Left colon (tissue), 2 donors: ENCODE data around the gene CRELD2. TPM values are rescaled to one million over a fixed set of nuclear protein-coding genes. Genes with fewer than 3 reads are reported as not detected.

Source experiments
- ATAC-seq: fragments of 200-7000 bp; cut with Tn5 transposase; one replicate; pipeline ENCODE4 v1.9.1; 2020; ENCODE audit warnings: mild to moderate bottlenecking, moderate library complexity
- DNase-seq, 2 donors: peaks; one replicate each; pipeline ENCODE4 v3.0.0-alpha.2; 2020
- intact Hi-C, 2 donors: fragments of 100-400 bp; cut with DNase I in 1 of 2; cut with micrococcal nuclease in 1 of 2; formaldehyde crosslinking; loops; one replicate each; pipeline versions ENCODE4 v1.11.2 to v1.14.0; 2022; cut with DNase I, micrococcal nuclease
- total RNA-seq, 2 donors: library from RNA; stranded (reverse); fragmentation: NEBNext Ultra II Directional; extraction: Animal tissue kit (Norgen Biotek cat#: 25700); gene quantifications; one replicate each; pipeline ENCODE4 v1.2.1, GENCODE V29; 2021
- donor health status: DM: no; HTN: no; CAD: no.
- donor health status: DM: yes; HTN: yes; CAD: no.

CRELD2 gene
- total RNA-seq, 2 donors from 2014 or later = 36.7 to 53.8 TPM

DNA sequence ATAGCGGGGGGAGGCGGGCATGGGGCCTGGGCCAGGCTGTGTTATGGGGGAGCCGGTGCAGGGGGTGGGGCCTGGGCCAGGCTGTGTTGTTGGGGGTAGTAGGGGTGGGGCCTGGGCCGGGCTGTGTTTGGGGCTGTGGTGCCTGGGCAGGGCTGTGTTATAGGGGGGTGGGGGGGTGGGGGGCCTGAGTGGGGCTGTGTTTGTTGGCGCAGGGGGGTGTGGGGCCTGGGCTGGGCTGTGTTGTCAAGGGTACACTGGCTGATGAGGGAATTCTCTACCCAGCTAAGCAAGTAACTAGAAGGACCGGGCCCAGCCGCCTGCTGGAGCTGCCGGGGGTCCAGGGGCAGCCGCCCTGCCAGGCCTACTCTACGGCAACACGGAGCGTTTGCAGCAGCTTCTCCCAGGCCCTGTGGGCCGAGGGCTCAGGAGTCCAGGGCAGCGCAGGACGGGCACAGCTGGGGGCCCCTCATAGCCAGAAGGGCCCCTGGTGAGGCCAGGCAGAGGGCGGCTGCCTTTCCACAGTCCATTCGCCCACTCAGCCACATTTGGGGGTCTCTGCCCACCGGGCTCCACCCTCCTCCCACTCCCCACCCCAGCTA lies 32.1 kb downstream of the CRELD2 start:
- intact Hi-C loops = no loop called here
- peak; percentile 2 for ATAC-seq
- DNase-seq = peak in 1 of 2 donors; percentile 59

DNA sequence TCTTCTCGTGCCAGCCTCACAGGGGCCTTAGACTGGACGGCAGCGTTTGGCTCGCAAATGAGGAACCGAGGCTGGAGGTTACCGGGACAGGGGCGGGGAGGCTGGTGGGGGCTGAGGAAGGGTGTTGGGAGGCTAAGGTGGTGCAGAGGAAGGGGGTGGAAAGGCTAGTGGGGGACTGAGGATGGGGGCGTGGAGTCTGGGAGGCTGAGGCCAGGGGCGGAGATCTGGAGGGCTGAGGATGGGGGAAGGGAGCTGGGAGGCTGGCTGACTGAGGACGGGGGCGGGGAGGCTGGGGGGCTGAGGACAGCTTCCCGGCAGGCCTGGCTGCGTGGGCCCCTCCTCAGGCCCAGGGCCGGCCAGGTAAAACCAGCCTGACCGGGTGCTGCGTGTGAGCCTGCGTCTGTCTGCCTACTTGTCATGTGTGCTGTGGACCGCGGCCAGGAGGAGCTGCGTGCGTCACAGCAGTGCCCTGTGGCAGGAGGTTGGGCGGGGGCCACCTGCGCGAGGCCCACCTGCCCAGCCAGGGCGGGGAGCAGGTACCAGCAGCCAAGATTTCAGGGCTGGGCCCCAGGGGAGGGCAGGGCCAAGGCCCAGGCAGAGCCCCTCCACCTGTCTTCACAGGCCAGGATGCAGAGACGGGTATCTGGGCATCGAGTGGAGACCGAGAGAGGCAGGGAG lies 32.7 kb downstream of the CRELD2 start:
- intact Hi-C loops = no loop called here
- ATAC-seq (peak; percentile 48), DNase-seq (peak; percentile 93 to 96)

DNA sequence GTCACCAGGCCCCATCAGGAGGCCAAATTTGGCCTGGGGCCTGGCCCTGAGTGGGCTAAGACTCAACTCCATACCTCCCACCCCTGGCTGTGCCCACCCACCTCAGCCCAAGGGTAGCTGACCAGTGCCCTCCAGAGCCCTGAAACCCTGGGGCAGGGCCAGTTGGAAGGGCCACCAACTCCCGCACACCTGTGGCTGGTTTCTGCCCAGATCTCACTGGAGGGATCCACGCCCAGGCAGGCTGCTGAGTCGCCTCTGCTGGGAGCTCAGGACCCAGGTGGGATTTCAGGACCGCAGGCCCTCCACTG lies 33.2 kb downstream of the CRELD2 start:
- no peak for ATAC-seq
- intact Hi-C loops = no loop called here
- DNase-seq = no peak

DNA sequence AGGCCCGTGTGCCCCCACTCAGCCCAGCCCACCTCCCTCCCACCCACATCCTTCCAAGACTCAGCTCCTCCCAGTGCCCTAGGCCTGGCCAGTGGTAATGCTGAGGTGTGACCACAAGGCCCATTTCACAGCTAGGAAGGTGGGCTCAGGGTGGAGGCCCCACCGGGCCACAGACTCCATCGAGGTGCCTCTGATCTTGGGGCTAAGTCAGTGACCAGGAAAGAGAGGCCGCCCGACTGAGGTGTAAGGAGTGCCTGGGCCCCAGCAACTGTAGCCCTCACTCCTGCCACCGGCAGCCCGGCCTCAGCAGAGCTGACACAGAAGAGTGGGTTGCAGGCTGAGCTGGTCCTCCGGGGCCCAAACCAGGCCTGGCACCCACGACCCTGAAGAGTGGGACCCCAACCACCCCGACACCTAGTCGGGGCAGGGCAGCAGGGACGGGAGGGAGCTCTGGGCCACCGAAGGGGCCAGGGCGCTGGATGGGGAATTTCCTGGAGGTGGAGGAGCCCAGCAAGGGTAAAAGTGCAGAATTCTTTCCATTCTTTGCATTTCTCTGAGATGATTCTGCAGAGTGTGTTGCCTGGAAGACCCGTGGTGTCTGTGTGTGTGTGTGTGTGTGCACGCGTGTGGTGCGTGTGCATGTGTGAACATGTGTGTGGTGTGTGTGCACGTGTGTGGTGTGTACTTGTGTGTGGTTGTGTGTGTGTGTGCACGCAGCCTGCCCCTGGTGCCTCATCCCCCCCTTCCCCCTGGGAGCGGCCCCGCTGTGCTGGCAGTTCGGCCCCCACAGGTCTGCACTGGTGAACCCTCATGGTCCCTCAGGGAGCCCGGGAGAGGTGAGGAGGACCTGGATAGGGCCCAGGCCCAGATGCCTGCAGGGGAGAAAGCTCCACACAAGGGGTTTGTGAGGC lies 33.8 kb downstream of the CRELD2 start:
- ATAC-seq (no peak), DNase-seq (no peak)
- intact Hi-C loops = no loop called here

DNA sequence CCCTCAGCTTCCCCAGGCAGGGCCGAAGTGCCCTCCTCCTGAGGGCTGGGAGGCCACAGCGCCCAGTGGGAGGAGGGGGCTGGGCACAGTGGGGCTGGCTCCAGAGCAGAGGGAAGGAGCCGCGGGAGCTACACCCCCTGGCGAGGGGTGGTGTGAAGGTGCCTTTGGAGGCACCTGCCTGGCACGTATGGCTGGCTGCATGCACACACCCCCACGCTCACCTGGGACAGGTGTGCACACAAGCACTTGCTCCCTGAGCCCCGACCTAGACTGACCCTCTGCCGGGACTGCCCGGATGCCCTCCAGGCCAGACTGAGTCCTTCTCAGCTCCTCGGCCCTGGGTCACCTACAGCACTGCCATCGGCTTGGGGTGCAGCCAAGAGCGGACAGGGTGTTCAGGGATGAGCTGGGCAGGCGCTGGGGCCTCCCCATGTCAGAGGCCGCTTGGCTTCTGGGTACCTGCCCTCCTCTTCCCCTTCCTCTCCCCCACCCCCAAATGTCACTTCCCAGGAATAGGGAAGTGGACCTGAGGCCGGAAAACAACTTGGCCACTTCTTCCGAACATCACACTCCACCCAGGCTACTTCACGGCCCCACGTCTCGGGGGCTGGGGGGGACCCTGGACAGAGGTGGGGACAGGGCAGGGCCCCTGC lies 34.7 kb downstream of the CRELD2 start:
- intact Hi-C loops = no loop called here
- peak in 1 of 2 donors; percentile 51 for DNase-seq
- no peak for ATAC-seq

DNA sequence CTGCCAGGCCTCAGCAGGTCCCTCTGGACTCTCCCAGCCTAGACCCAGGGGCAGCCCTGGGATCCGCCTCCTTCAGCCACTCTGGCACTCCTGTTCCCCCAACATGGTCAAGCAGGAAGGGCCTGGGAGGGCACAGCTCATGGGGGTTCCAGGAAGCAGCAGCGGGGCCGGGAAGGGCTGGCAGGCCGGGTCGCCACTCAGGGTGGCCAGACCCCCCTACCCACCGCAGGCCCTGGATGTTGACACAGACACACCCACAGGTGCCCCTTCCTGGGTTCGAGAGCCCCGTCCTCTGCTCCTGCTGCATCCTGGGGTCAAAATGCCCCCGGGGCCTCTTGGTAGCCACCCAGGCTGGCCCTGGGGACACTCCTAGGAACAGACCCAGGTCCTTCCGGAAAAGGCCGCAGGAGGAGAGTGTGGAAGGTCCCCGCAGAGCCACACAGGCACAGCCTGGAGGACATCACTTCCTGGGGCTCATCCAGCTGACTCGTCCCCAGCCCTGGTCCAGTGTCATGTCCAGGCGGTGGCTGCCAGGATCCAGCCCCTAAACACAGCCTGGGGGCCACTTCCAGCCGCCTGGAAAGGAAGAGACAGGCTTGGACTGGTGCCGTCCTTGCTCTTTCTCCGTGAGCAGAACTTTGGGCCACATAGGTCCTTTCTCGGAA lies 35.4 kb downstream of the CRELD2 start:
- intact Hi-C loops = no loop called here
- ATAC-seq = no peak
- no peak for DNase-seq

DNA sequence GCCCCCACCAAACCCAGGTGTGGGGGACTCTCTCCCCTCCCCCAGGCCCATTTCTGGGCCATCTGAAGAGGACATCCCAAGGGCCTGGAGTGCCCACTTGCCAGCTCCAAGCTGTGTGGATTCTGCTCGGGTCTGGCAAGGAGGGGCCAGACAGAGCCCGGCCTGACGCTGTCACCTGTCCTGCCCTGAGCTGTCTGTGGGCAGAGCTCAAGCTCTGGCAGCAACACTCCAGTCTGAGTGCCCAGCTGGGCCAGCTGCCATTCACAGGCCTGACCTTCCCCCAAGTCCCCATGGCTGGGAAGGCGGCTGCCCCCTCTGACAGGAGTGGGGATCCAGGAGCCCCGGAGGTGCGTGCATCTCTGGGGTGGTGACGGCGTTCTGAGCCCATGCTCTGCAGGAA lies 35.9 kb downstream of the CRELD2 start:
- no peak for DNase-seq
- ATAC-seq = no peak
- intact Hi-C loops = no loop called here

DNA sequence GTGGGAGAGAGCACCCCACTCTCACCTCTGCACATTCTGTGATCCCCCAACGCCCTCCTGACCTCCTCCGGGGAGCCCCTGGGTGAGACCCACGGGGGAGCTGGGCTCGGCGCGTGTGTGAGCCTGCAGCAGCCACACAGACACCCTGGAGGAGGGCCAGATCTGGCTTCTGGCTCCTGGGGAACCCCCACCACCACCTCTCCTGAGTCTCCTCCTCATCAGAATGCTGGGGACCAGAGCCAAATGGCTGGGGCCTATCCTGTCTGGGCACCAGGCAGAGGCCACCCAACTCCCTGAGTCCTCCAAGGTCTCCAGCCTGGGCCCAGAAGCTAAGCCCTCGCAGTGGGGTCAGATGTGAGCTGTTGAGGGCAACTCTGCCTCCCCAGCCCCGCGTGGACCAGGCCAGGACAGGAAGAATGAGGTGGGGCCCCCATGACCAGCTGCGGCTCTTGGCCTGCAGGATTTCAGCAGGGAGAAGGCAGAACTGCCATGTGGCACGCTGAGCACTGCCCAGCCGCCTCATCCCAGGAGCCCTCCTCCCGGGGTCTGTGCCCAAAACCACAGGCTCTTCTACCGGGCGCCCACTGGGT lies 36.7 kb downstream of the CRELD2 start:
- DNase-seq (no peak), ATAC-seq (no peak)
- intact Hi-C loops = no loop called here

DNA sequence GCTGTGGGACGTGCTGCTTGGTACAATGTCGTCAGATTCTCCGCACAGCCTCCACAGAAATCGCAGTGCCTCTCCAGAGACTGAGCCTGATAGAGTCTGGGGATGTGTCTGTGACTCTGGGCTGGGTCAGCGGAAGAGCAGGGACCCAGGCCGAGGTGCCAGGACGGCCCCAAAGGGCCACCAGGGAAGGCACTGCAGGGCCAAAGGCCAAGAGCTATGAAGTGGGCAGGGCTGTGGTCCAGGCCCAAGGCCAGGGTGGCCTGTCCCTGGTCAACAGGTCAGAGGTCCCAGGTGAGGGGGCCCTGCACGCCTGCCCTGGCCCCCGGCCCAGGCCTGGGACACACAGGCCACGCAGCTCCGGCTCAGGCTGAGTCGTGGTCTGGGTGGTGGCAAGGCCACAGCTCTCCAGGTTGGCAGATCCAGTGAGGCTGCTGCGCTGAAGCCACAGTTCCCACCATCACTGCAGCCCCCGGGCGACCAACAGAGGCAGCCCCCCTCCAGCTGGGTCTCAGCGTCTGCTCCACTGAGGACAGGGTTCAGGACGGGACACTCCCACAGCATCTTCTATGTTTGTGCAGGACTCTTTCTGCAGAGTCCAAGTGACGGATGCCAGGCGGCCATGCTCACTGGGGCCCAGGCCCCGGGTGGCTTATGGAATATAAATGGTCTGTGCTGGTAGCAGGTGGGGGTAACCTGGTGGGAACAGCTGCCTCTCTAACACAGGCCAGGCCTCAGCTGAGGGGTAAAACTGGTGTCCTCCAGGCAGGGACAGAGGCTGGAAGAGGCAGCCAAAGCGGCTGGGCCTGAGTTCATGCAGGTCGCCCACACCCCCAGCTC lies 37.4 kb downstream of the CRELD2 start:
- intact Hi-C loops = no loop called here
- ATAC-seq (no peak), DNase-seq (peak in 1 of 2 donors; percentile 11)

DNA sequence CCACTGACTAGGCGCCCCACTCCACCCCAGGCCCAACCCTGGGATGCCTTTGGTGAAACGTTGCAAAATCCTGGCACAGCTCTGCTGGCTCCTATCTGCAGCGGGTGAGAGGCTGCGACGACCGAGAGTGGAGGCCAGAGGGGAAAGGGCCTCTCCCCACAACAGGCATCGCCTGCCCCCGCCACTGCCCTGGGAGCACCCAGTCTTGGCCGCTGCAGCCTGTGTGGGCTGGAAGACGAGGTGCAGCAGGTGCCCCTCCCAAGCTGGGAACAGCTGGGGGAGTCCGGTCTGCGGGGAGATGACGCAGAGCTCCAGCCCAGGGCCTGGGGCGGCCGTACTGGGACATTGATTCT lies 38.0 kb downstream of the CRELD2 start:
- intact Hi-C loops = no loop called here
- no peak for DNase-seq
- no peak for ATAC-seq

DNA sequence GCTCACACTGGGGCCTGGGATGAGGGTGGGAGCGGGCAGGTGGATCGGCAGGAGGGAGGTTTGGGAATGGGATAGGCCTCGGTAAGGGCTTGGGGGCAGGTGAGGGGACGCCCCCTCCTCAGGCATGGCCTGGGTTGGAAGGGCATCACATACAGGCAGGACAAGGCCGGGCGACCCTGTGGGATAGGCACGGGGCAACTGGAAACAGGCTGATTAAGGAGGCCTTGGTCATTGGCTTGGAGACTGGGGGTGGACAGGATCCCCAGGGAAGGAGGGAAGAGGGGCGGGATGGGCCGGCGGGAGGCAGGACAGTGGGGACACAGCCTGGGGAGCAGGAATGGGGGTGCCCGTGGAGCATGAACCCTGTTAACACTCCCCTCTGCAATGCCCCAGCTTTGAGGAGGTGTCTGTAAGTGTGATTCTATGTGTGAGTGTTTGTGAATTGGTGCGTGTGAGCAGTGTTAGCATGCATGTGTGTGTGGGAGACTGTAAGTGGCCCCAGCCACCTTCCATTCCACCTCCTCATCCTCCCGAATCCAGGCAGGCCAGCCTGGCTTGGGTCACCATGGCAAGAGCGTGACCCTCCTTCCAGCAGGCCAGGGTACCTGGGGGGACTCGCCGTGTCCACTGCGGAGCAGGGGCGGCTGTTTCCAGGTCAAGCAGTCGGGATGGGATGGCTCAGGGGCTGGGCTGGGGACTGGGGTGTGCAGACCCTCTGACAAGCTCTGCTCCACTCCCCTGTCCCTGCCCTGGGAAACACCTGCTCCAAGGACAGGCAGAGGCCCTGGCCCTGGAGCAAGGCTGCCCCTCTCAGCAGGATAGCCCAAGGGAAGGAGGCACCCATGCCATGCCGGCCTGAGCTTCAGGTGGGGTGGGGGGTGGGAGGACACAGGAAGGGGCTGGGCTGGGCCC lies 38.7 kb downstream of the CRELD2 start:
- no peak for DNase-seq
- no peak for ATAC-seq
- intact Hi-C loops = no loop called here

DNA sequence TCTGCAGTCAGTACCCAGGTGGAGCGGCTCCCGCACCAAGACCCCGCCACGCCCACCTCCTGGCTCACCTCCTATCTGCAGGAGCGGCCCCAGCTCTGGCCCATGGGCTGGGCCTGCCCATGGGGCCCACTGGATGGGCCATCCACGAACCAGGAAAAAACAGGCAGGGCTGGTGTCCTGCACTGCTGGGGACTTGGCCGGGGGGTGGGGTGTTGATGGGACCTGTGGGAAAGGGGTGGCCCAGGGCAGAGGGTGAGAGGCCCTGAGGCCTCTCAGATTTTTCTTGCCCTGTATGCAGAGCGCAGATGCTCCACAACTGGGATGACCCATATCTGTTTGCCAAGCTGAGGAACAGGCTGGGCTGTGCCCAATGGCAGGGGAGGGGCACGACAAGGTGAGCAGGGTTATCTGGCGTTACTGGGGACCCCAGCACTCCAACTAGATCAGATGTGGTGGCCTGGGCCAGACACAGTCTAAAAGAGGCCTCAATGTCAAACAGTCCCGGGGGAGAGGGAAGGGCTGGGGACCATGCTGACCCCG lies 39.5 kb downstream of the CRELD2 start:
- no peak for ATAC-seq
- intact Hi-C loops = no loop called here
- peak; percentile 42 to 49 for DNase-seq

DNA sequence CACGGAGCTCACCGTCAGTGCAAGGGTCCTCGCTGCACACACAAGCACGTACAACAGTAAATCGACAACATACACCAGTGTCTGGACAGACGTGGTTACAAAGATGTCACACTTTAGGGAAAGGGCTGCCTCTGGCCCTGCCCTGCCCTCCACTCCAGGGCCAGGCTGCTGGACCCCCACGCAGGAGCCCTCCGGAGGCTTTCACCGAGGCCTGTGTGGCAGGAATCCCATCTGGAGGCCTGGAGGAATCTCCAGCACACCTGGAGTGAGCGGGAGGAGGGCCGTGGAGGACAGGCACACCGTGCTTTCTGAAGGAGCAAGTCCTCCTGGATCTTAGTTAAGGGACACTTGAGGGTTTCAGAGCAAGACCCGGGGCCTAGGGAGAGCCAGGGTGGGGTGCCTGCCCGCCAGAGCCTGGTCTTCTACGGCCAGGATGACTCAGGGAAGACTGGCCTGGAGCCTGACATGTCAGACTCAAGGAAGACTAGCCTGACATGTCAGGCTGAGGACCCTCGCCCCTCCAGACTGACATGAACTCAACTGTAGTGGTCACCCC lies 40.0 kb downstream of the CRELD2 start:
- intact Hi-C loops = no loop called here
- DNase-seq (peak in 1 of 2 donors; percentile 8), ATAC-seq (no peak)

DNA sequence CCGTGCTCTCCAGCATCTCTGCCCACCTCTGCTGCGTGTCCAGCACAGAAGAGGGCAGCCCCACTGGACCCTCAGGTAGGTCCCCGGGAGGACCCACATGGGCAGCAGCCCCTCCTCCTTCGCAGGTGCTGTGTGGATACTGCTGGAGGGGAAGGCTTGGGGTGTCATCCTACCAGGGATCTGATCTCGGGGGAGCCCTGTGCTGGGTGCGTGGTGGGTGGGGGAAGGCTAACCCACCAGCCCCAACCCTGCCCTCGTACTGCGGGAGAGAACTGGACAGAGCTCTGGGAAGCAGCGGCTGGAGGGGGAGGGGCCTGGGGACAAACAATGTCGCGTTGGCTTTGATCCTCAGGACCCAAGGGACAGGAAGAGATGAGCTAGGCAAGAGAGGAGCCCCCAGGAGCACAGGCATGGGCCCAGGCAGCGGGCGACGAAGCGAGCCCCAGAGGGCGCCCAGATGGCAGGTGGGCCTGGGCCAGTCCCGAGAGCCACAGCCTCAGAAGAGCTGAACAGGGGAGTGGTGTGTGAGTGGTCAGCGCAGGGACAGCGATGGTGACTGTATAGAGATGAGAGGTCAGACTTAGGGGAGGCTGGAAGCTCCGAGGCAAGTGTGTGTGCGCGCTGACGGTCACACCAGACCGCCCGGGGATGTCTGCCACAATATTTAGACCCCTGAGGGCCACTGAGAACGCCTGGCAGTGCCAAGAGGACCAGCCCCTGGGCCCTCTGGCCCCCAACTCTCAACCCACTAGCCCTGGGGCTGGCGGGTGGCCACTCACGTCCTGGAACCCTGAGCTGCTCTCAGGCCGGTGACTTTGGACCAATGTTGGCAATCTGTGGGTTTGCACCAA lies 40.7 kb downstream of the CRELD2 start:
- DNase-seq (peak; percentile 40 to 42), ATAC-seq (no peak)
- intact Hi-C loops = no loop called here

DNA sequence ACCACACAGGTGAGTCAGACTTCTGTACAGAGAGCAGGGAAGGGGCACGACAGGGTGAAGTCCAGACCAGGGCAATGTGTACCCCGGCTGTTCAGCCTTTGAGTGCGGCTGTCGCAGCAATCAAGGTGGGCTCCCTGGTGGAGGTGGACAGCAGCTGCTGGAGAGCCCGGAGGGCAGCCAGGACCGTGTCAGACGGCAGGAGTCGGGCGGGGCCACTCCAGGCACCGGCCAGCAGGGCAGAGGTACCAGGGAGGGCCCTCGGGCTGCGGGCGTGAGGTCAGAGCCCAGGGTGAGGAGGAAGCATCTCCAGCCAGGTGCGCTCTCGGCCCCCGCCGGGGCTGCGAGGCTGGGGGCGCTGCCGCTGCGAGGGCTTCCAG lies 41.3 kb downstream of the CRELD2 start:
- DNase-seq = peak; percentile 75 to 78
- peak; percentile 51 for ATAC-seq
- intact Hi-C loops = no loop called here
